Mesenchymal stem cell (in vitro differentiated cells and primary cell): ENCODE results near the gene SESN1.

Experiments used
- DNase-seq: peaks from one replicate; pipeline ENCODE4 v3.0.0-alpha.2; 2013
- H2AFZ ChIP-seq: one replicate; pipeline ENCODE4 v1.6.1; 2013; ENCODE audit warnings: low read depth, mild to moderate bottlenecking, control low read depth, inconsistent platforms, low read length, moderate library complexity
- H2AK5ac ChIP-seq: 2 replicates; pipeline ENCODE4 v1.6.1; 2013; ENCODE audit warnings: low read length, moderate library complexity, mild to moderate bottlenecking, inconsistent platforms; ENCODE audit not compliant: severe bottlenecking
- H2BK120ac ChIP-seq: one replicate; pipeline ENCODE4 v1.6.1; 2013; ENCODE audit warnings: low read depth, mild to moderate bottlenecking, inconsistent platforms, low read length, moderate library complexity
- H2BK12ac ChIP-seq, 2 experiments: one replicate each; pipeline ENCODE4 v1.6.1; 2013; ENCODE audit warnings: inconsistent platforms in 2 of 2, low read length in 2 of 2, mild to moderate bottlenecking in 2 of 2, moderate library complexity in 2 of 2, control low read depth in 1 of 2
- H2BK15ac ChIP-seq: one replicate; pipeline ENCODE4 v1.6.1; 2013; ENCODE audit warnings: mild to moderate bottlenecking, low read depth, inconsistent platforms; ENCODE audit not compliant: poor library complexity, severe bottlenecking
- H2BK5ac ChIP-seq: 2 replicates; pipeline ENCODE4 v1.6.1; 2013; ENCODE audit warnings: low read depth, mild to moderate bottlenecking, low read length, control low read depth, inconsistent platforms; ENCODE audit not compliant: poor library complexity, severe bottlenecking
- H3K14ac ChIP-seq, 2 experiments: one replicate each; pipeline ENCODE4 v1.6.1; 2013; ENCODE audit warnings: inconsistent platforms in 2 of 2, low read length in 2 of 2, control low read depth in 1 of 2, mild to moderate bottlenecking in 1 of 2, moderate library complexity in 1 of 2
- H3K18ac ChIP-seq, 2 experiments: one replicate each; pipeline ENCODE4 v1.6.1; 2013; ENCODE audit warnings: inconsistent platforms in 2 of 2, low read length in 2 of 2, control low read depth in 1 of 2, low read depth in 1 of 2, mild to moderate bottlenecking in 1 of 2
- H3K23ac ChIP-seq, 2 experiments: one replicate each; pipeline ENCODE4 v1.6.1; 2013; ENCODE audit warnings: inconsistent platforms in 2 of 2, low read length in 2 of 2, mild to moderate bottlenecking in 2 of 2, moderate library complexity in 2 of 2, control low read depth in 1 of 2
- H3K27ac ChIP-seq: 2 replicates; pipeline ENCODE4 v1.5.1; 2013; ENCODE audit warnings: mild to moderate bottlenecking, moderate library complexity, low read length, control low read depth, inconsistent platforms; ENCODE audit not compliant: poor library complexity, severe bottlenecking
- H3K27me3 ChIP-seq, 2 experiments: 2 replicates each; pipeline versions ENCODE4 v1.6.1 to v1.7.0; 2013; ENCODE audit warnings: low read length in 2 of 2, mild to moderate bottlenecking in 2 of 2, moderate library complexity in 2 of 2, control low read depth in 1 of 2, inconsistent platforms in 1 of 2; ENCODE audit not compliant: control insufficient read depth in 1 of 2, insufficient read depth in 1 of 2
- H3K36me3 ChIP-seq, 2 experiments: 2 replicates each; pipeline versions ENCODE4 v1.6.1 to v1.7.0; 2013; ENCODE audit warnings: low read length in 2 of 2, control low read depth in 1 of 2, inconsistent platforms in 1 of 2, low read depth in 1 of 2, mild to moderate bottlenecking in 1 of 2; ENCODE audit not compliant: insufficient read depth in 2 of 2, control insufficient read depth in 1 of 2
- H3K4ac ChIP-seq, 2 experiments: one replicate each; pipeline ENCODE4 v1.6.1; 2013; ENCODE audit warnings: inconsistent platforms in 2 of 2, low read length in 2 of 2, mild to moderate bottlenecking in 2 of 2, moderate library complexity in 2 of 2, control low read depth in 1 of 2, low read depth in 1 of 2
- H3K4me1 ChIP-seq: 2 replicates; pipeline ENCODE4 v1.6.1; 2013; ENCODE audit warnings: low read depth, low read length, control low read depth; ENCODE audit not compliant: control insufficient read depth, insufficient read depth
- H3K4me2 ChIP-seq: 2 replicates; pipeline ENCODE4 v1.6.1; 2013; ENCODE audit warnings: low read length, mild to moderate bottlenecking, inconsistent platforms; ENCODE audit not compliant: poor library complexity, severe bottlenecking
- H3K4me3 ChIP-seq, 2 experiments: 2 replicates each; pipeline versions ENCODE4 v1.5.1 to v1.7.0; 2013; ENCODE audit warnings: low read length in 2 of 2, mild to moderate bottlenecking in 2 of 2, control low read depth in 1 of 2, low read depth in 1 of 2; ENCODE audit not compliant: insufficient read depth in 1 of 2
- H3K79me1 ChIP-seq: replicated peaks from 2 replicates; pipeline ENCODE4 v1.6.1; 2013; ENCODE audit warnings: mild to moderate bottlenecking, control low read depth, low read length, inconsistent platforms; ENCODE audit not compliant: poor library complexity, severe bottlenecking
- H3K9ac ChIP-seq: 2 replicates; pipeline ENCODE4 v1.7.0; 2013; ENCODE audit warnings: mild to moderate bottlenecking, low read length, moderate library complexity
- H3K9me3 ChIP-seq: 2 replicates; pipeline ENCODE4 v1.7.0; 2013; ENCODE audit warnings: mild to moderate bottlenecking, low read length; ENCODE audit not compliant: control insufficient read depth
- H4K8ac ChIP-seq: one replicate; pipeline ENCODE4 v1.6.1; 2013; ENCODE audit warnings: inconsistent platforms, mild to moderate bottlenecking, low read length, moderate library complexity
- H4K91ac ChIP-seq: one replicate; pipeline ENCODE4 v1.6.1; 2013; ENCODE audit warnings: mild to moderate bottlenecking, low read length, inconsistent platforms
- WGBS: methylation state at CpG from one replicate; pipeline ENCODE4 v1.1.7; 2013; ENCODE audit warnings: mixed read lengths; 5-methylcytosine and 5-hydroxymethylcytosine counted together

The SESN1 gene

DNA sequence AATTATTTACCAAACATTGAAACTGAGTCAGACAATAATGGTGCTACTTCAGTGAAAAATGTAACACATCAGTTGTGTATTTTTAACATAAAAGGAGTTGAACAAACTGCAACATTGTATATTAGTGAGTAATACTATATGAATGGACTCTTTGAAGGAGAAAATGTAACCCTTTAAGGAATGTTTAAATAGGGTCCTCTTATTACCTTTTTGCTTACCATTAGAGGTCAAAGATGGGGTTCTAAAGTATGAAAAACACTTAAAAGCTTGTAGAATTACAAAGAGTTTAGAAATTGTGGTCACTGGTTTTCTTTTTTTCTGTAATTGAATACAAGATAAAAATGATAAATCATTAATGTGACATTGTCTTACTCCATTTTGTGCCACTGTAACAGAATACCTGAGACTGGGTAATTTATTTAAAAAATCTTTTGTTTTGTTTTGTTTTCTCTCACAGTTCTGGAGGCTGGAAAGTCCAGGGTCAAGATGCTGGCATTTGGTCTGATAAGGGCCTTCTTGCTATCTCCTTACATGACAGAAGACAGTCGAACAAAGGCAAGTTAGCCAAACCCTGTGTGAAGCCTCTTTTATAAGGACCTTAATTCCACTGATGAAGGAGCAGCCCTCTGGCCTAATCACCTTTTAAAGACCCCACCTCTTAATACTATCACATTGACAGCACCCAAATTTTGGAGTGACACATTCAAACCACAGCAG lies 43.2 kb downstream of the SESN1 start:
- H3K23ac ChIP-seq, result no peak overlapping the region
- H3K9me3 ChIP-seq, result no peaks in the 10 kb centered on the region
- no peak overlapping the region for H2AFZ ChIP-seq
- WGBS, result 59% methylated on average over 1 of the region's 1 CpG
- no peaks in the 10 kb centered on the region for H3K27me3 ChIP-seq
- no peak overlapping the region for H3K4me2 ChIP-seq
- no peak overlapping the region for H4K8ac ChIP-seq
- H3K4ac ChIP-seq, result no peak overlapping the region
- no peak overlapping the region for H3K4me3 ChIP-seq
- DNase-seq, result no peak
- H2BK5ac ChIP-seq, result no peak overlapping the region
- peaks cover 0 to 5% of the 10 kb centered on the region in 2 experiments for H3K36me3 ChIP-seq
- no peak overlapping the region for H3K9ac ChIP-seq
- no peak overlapping the region for H4K91ac ChIP-seq
- peaks cover 18% of the 10 kb centered on the region for H3K79me1 ChIP-seq
- H3K4me1 ChIP-seq, result peaks cover 2% of the 10 kb centered on the region
- no peak overlapping the region for H3K27ac ChIP-seq
- H2BK12ac ChIP-seq, result no peak overlapping the region
- no peak overlapping the region for H2BK120ac ChIP-seq
- no peak overlapping the region for H2BK15ac ChIP-seq
- H2AK5ac ChIP-seq, result no peak overlapping the region
- no peak overlapping the region for H3K18ac ChIP-seq
- H3K14ac ChIP-seq, result no peak overlapping the region

DNA sequence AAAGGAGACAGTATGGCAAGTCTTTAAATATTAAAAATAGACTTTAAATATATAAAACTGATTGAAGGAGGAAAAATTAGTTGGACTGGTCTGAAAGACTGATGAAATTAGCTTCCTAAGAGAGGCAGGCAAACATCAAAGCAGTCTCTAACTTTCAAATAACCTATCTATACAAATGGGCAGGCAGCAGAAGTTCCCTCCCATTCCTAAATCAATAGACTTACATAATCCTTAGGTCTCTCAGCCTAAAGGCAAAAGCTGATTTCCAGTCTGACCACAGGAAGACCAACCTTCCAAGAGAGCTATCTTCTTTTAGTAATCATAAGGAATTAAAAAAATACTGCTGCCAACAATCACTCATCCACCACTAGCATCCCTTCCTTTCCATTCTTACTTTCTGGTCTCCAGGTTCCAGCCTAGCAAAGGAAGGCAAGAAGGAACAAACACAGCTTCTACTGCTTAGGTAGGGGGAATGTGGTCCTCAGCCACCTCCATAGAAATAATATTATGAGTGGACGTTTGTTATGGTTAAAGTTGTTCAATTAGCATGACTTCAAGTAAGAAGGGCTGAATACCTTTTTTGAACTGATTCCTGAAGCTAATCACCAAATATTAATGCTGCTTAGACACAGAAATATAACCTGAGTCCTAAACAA lies 44.1 kb downstream of the SESN1 start:
- Histone ChIP-seq H3K27ac (no peak overlapping the region), H3K23ac (no peak overlapping the region), H3K36me3 (peaks cover 0 to 5% of the 10 kb centered on the region in 2 experiments), H2BK120ac (no peak overlapping the region), H3K27me3 (no peaks in the 10 kb centered on the region), H3K4ac (no peak overlapping the region), H4K8ac (no peak overlapping the region), H2AK5ac (no peak overlapping the region), H3K9me3 (no peaks in the 10 kb centered on the region), H2BK15ac (no peak overlapping the region), H3K4me2 (no peak overlapping the region), H3K79me1 (peaks cover 16% of the 10 kb centered on the region), H3K18ac (no peak overlapping the region), H3K14ac (no peak overlapping the region), H3K4me1 (no peaks in the 10 kb centered on the region), H2AFZ (no peak overlapping the region), H2BK5ac (no peak overlapping the region), H4K91ac (no peak overlapping the region), H3K4me3 (no peak overlapping the region), H2BK12ac (no peak overlapping the region), H3K9ac (no peak overlapping the region)
- DNase-seq, result no peak
- 100% methylated on average over 1 of the region's 1 CpG for WGBS

DNA sequence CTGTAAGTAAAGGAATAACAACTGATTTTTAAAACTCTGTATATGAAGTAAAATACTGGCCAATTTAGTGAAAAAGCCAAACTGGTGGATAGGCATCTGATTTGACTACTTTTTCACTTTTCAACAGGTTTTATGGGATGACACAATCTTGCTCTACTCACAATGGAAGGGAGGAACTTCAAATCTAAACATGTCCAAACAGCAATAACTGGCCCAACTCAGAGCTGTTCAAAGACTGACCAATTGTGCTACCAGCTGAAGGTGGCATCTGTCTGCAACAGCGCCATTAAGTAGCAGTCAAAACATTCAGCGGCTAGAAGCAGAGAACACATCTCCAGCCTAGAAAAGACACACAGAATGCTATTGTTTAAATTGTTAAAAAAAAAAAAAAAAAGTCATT lies 44.6 kb downstream of the SESN1 start:
- H4K8ac ChIP-seq, result no peak overlapping the region
- peaks cover 0 to 5% of the 10 kb centered on the region in 2 experiments for H3K36me3 ChIP-seq
- no peak overlapping the region for H2BK5ac ChIP-seq
- no peaks in the 10 kb centered on the region for H3K27me3 ChIP-seq
- H3K14ac ChIP-seq, result no peak overlapping the region
- H4K91ac ChIP-seq, result no peak overlapping the region
- no peak overlapping the region for H3K4me3 ChIP-seq
- H3K27ac ChIP-seq, result no peak overlapping the region
- H3K79me1 ChIP-seq, result peaks cover 18% of the 10 kb centered on the region
- no peak overlapping the region for H2BK12ac ChIP-seq
- 100% methylated on average over 1 of the region's 2 CpGs for WGBS
- H2AK5ac ChIP-seq, result no peak overlapping the region
- no peak overlapping the region for H2AFZ ChIP-seq
- no peaks in the 10 kb centered on the region for H3K9me3 ChIP-seq
- no peak overlapping the region for H3K18ac ChIP-seq
- no peak for DNase-seq
- H3K4me2 ChIP-seq, result no peak overlapping the region
- H3K23ac ChIP-seq, result no peak overlapping the region
- H3K4me1 ChIP-seq, result no peaks in the 10 kb centered on the region
- H2BK15ac ChIP-seq, result no peak overlapping the region
- H3K9ac ChIP-seq, result no peak overlapping the region
- no peak overlapping the region for H3K4ac ChIP-seq
- H2BK120ac ChIP-seq, result no peak overlapping the region

DNA sequence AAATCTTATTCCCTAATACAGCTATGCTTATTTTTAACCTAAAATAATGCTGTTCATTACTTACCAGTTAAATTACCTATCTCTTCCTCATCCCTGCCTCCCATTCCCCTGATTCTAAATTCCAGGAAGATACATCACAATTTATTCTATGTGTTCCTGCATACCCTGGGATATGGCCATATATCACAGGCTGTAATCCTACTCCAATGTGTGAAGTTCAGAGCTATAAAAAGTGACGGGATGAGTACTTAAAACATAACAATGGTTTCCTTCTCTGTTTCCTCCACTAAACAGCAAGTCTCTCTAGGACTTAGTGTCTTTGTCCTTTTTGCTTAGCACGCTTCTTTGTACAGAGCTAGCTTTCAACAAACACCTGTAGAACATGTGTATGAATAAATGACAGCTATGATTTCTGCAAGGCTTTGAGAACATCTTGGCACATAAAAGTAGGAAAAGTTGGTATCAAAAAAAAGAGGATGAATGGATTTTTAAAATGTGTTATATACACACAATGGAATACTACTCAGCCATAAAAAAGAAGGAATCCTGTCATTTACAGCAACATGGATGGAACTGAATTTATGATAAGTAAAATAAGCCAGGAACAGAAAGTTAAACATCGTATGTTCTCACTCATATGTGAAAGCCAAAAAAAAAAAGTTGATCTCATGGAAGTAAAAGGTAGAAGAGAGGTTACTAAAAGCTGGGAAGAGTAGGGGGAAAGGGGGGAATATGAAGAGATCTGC lies 45.8 kb downstream of the SESN1 start:
- no peak overlapping the region for H4K8ac ChIP-seq
- H4K91ac ChIP-seq, result no peak overlapping the region
- H2BK15ac ChIP-seq, result no peak overlapping the region
- H3K9me3 ChIP-seq, result no peaks in the 10 kb centered on the region
- H2AK5ac ChIP-seq, result no peak overlapping the region
- no peaks in the 10 kb centered on the region for H3K4me1 ChIP-seq
- H3K79me1 ChIP-seq, result peaks cover 18% of the 10 kb centered on the region
- H3K27me3 ChIP-seq, result no peaks in the 10 kb centered on the region
- no peak overlapping the region for H2BK12ac ChIP-seq
- WGBS, result 100% methylated on average over 3 of the region's 3 CpGs
- DNase-seq, result no peak
- H2AFZ ChIP-seq, result no peak overlapping the region
- peaks cover 0 to 5% of the 10 kb centered on the region in 2 experiments for H3K36me3 ChIP-seq
- no peak overlapping the region for H3K9ac ChIP-seq
- H3K27ac ChIP-seq, result no peak overlapping the region
- no peak overlapping the region for H3K14ac ChIP-seq
- H2BK120ac ChIP-seq, result no peak overlapping the region
- no peak overlapping the region for H3K4me3 ChIP-seq
- H3K4ac ChIP-seq, result no peak overlapping the region
- no peak overlapping the region for H3K23ac ChIP-seq
- H3K18ac ChIP-seq, result no peak overlapping the region
- no peak overlapping the region for H3K4me2 ChIP-seq
- H2BK5ac ChIP-seq, result no peak overlapping the region
